Upper lobe of left lung (tissue), 4 donors: ENCODE results near the gene PNLIPRP3.

Source experiments
- CTCF ChIP-seq, 6 experiments: fragments of 450-650 bp in 4 of 6; fragments of 200-600 bp in 2 of 6; sonication (generic) in 2 of 6; IDR thresholded peaks; one replicate each; pipeline ENCODE4 v1.5.1; 2016 to 2019; ENCODE audit warnings: antibody characterized with exemption in 6 of 6
- EP300 ChIP-seq, 4 donors: sonication (generic); formaldehyde crosslinking; IDR thresholded peaks; one replicate each; pipeline ENCODE4 v1.5.1; 2017; ENCODE audit warnings: antibody characterized with exemption in 4 of 4, control low read depth in 2 of 4
- POLR2A ChIP-seq, 4 donors: fragments of 450-650 bp; IDR thresholded peaks; one replicate each; pipeline ENCODE4 v1.5.1; 2016 to 2017; ENCODE audit warnings: antibody characterized with exemption in 4 of 4, mild to moderate bottlenecking in 2 of 4

GRCh38 chr10:116418389-116418788 lies 9.3 kb upstream of the PNLIPRP3 start:
- TF ChIP-seq CTCF (IDR thresholded peaks at IDR 0.05) (no peak), POLR2A (IDR thresholded peaks at IDR 0.05) (no peak), EP300 (IDR thresholded peaks at IDR 0.05) (no peak)
